PC-3 (cell line): Measurements from ENCODE around the gene CTSA.

ENCODE experiments used
- EZH2 ChIP-seq: fragments of 300-600 bp; sonication (generic); IDR thresholded peaks from one replicate; pipeline ENCODE4 v1.6.1; 2017; ENCODE audit warnings: antibody characterized with exemption, mild to moderate bottlenecking, low read length; ENCODE audit not compliant: unreplicated experiment
- TF ChIP-seq, protein P1 (sequence below): fragments of 300-600 bp; sonication (generic); conservative IDR thresholded peaks from 2 replicates; pipeline ENCODE4 v1.5.1; 2017; ENCODE audit warnings: antibody characterized with exemption, low read depth, mild to moderate bottlenecking, low read length

- TF ChIP-seq, protein P1, sequence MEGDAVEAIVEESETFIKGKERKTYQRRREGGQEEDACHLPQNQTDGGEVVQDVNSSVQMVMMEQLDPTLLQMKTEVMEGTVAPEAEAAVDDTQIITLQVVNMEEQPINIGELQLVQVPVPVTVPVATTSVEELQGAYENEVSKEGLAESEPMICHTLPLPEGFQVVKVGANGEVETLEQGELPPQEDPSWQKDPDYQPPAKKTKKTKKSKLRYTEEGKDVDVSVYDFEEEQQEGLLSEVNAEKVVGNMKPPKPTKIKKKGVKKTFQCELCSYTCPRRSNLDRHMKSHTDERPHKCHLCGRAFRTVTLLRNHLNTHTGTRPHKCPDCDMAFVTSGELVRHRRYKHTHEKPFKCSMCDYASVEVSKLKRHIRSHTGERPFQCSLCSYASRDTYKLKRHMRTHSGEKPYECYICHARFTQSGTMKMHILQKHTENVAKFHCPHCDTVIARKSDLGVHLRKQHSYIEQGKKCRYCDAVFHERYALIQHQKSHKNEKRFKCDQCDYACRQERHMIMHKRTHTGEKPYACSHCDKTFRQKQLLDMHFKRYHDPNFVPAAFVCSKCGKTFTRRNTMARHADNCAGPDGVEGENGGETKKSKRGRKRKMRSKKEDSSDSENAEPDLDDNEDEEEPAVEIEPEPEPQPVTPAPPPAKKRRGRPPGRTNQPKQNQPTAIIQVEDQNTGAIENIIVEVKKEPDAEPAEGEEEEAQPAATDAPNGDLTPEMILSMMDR: no peak
- no peak for TF ChIP-seq EZH2
Observed at GRCh38 chr20:45909817-45910669, 18.9 kb downstream of the CTSA start.
